Measurements from ENCODE around the gene RHOBTB3.

DNA sequence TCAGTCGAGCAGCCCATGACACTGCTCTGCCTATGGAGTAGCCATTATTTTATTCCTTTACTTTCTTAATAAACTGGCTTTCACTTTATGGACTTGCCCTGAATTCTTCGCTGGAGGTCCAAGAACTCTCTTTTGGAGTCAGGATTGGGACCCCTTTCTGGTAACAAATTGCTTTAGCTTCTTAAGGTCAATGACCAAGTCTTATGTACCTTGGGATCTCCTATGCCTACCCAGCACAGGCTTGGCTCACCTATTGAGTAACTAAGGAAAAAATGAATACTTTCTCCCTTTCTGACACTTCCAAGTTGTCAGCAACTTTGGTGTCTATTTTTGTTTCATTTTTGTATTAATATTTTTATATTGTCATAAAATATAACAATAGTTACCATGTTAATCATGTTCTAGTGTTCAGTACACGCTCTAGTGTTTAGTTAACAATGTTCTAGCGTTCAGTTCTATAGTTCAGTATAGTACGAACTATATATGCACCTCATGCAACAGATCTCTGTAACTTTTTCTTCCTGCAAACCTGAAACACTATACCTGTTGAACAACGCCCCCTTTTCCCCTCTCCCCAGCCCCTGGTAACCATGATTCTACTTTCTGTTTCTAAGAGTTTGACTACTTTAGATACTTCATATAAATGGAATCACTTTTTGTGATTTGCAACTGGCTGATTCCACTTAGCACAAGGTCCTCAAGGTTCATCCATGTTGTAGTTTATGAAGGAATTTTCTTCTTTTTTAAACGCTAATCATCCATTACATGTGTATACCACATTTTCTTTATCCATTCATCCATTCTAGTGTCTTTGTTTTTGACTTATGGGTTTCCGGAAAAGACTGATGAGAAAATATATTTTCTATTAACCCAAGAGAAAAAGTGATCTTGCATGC is 1.8 kb upstream of the RHOBTB3 start:
- no peak for TF ChIP-seq POLR2A (IDR thresholded peaks at IDR 0.05; ENCODE audit: extremely low read depth, insufficient read length)
- TF ChIP-seq CTCF (IDR thresholded peaks at IDR 0.05; ENCODE audit: low read depth, low read length), result no peak
- no peak for TF ChIP-seq MAX (IDR thresholded peaks at IDR 0.05; ENCODE audit: low read depth, low read length)
- TF ChIP-seq MYC (IDR thresholded peaks at IDR 0.05; ENCODE audit: low read depth, low read length), result no peak

All from NB4 (cell line).